Calu3 (cell line): Measurements from ENCODE around the gene S100A9. TPM values are rescaled to one million over a fixed set of nuclear protein-coding genes. Genes with fewer than 3 reads are reported as not detected.

ENCODE experiments used
- total RNA-seq: library from RNA; stranded (reverse); gene quantifications from 2 replicates; pipeline ENCODE4 v1.2.3, GENCODE V29; 2022

The S100A9 gene
- total RNA-seq, 1 experiment from 2014 or later = 5.0 TPM

Other genes with a start within 250 kb of the S100A9 start
- gene SPRR2F, start 244.3 kb upstream of the S100A9 start, total RNA-seq = not detected in 2 replicates
- not detected in 2 replicates for gene SPRR2G, start 207.0 kb upstream of the S100A9 start, total RNA-seq
- gene LELP1, start 154.4 kb upstream of the S100A9 start, total RNA-seq = not detected in 2 replicates
- gene PRR9, start 140.3 kb upstream of the S100A9 start, total RNA-seq = not detected in 2 replicates
- gene LORICRIN, start 98.2 kb upstream of the S100A9 start, total RNA-seq = not detected in 2 replicates
- not detected in 2 replicates for gene PGLYRP3, start 44.9 kb upstream of the S100A9 start, total RNA-seq
- 0.38 TPM in 1 of 2 replicates, not detected in the other for gene PGLYRP4, start 9.0 kb upstream of the S100A9 start, total RNA-seq
- gene S100A12, start 17.8 kb downstream of the S100A9 start, total RNA-seq = not detected in 2 replicates
- not detected in 2 replicates for gene S100A8, start 33.2 kb downstream of the S100A9 start, total RNA-seq
- gene S100A7A, start 58.7 kb downstream of the S100A9 start, total RNA-seq = not detected in 2 replicates
- gene S100A7, start 102.8 kb downstream of the S100A9 start, total RNA-seq = not detected in 2 replicates
- gene S100A6, start 178.1 kb downstream of the S100A9 start, total RNA-seq = 1,521 and 2,023 TPM in 2 replicates
- gene S100A5, start 183.1 kb downstream of the S100A9 start, total RNA-seq = not detected in 2 replicates
- 19.8 and 20.5 TPM in 2 replicates for gene S100A4, start 188.0 kb downstream of the S100A9 start, total RNA-seq
- not detected in 2 replicates for gene S100A3, start 191.4 kb downstream of the S100A9 start, total RNA-seq
- 11.1 and 14.1 TPM in 2 replicates for gene S100A2, start 208.0 kb downstream of the S100A9 start, total RNA-seq